DMS 273 (cell line): ENCODE results near the gene TNFSF9.
"Not testable (repeated sequence)": the region's sequence is repeated elsewhere in the genome, so short reads cannot be mapped to it uniquely, and the experiment has no call there.

ENCODE experiments used
- DNase-seq: peaks from one replicate; lab custom pipeline; 2025; ENCODE audit not compliant: unreplicated experiment; lab: John Stamatoyannopoulos, UW

Gene TNFSF9

GRCh38 chr19:6532244-6532999 lies 1.6 kb downstream of the TNFSF9 start:
- DNase-seq = no peak

DNA sequence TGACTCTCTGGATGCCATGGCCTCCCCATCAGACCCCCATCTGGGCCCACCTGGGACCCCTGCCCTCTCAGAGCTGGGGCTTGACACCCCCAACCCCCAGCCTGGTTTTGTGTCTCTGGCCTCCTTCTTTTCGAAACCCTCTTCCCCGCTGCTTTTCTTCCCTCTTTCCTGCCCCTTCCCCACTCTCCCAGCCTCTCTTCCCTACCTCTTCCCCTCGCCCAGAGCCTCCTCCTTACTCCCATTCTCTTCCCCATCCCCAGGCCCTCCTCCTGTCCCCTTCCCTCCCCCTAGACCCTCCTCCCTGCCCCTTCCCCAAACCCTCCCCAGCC lies 2.1 kb downstream of the TNFSF9 start:
- DNase-seq = no peak

DNA sequence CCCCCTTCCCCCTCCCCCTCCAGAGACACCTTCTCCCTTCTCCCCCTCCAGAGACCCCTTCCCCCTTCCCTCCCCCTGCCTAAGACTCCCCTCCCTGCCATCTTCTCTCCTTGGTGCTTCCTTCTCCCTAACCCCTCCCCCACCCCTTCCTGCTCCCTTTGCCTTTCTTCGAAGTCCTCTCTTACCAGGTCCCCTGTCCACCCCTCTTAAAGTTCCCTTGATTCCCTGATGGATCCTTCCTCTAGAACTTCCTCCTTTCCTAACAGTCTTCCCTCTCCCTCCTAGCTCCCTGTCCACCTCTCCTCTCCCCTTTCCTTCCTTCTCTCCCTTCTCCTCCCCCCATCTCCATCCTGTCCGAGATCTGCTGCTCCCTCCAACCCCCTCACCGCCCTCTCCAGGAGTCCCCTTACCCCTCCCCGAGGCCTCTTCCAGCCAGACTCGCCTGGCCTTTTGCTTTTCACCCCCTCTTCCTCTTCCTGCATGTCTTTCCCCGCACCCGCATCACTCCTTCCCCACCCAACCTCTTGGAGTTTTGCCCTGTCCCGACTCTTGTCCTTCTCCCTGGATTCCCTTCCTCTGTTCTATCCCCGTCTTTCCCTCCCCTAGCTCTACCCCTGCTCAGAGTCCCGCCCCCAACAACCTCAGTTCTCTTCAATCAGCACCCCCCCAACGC lies 3.1 kb downstream of the TNFSF9 start:
- no peak for DNase-seq

DNA sequence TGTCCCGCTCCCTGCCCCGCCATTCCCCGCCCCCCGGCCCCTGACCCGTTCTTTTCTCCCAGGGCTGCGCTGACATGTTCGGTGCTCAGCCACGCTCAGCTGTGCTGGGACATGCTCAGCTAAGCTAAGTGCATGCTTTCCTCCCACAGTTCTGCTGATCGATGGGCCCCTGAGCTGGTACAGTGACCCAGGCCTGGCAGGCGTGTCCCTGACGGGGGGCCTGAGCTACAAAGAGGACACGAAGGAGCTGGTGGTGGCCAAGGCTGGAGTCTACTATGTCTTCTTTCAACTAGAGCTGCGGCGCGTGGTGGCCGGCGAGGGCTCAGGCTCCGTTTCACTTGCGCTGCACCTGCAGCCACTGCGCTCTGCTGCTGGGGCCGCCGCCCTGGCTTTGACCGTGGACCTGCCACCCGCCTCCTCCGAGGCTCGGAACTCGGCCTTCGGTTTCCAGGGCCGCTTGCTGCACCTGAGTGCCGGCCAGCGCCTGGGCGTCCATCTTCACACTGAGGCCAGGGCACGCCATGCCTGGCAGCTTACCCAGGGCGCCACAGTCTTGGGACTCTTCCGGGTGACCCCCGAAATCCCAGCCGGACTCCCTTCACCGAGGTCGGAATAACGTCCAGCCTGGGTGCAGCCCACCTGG lies 3.7 kb downstream of the TNFSF9 start:
- DNase-seq = no peak

- DNase-seq = no peak
Measured at GRCh38 chr19:6535558-6536137, 4.8 kb downstream of the TNFSF9 start.

DNA sequence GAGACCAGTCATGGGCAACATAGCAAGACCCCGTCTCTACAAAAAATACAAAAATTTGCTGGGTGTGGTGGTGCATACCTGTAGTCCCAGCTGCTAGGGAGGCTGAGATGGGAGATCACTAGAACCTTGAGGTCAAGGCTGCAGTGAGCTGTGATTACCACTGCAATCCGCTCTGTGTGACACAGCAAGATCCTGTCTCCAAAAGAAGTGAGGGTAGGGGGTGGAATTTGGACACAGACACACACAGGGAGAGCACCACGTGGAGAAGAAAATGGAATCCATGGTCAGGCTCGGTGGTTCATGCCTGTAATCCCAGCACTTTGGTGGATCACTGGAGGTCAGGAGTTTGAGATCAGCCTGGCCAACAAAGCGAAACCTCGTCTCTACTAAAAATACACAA lies 8.7 kb downstream of the TNFSF9 start:
- no peak for DNase-seq

- no peak for DNase-seq
Measured at GRCh38 chr19:6540918-6541689, 10.3 kb downstream of the TNFSF9 start.

DNA sequence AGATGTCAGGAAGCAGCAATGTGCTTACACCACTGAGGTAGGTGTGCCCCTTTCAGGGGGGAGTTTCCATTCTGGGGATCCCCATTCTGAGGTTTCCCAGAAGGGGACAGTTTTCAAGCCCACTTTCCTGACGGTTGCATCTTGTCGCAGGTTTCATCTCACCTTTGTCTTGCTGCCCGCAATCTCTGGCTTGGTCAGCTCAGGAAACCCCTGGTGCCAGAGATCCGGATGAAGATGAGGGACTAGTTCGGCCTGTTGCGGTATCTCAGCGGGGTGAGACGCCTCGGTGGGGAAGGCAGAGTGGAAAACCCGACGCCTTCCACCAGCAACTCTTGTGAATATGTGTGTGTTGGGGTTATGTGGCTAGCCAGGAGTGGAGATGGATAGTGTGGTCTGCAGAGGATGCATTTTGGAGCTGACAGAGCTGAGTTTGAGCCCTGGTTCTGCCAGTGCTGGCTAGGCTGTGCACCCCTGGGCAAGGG lies 13.1 kb downstream of the TNFSF9 start:
- DNase-seq = no peak

GRCh38 chr19:6550679-6551078 lies 19.9 kb downstream of the TNFSF9 start:
- not testable (repeated sequence) for DNase-seq

DNA sequence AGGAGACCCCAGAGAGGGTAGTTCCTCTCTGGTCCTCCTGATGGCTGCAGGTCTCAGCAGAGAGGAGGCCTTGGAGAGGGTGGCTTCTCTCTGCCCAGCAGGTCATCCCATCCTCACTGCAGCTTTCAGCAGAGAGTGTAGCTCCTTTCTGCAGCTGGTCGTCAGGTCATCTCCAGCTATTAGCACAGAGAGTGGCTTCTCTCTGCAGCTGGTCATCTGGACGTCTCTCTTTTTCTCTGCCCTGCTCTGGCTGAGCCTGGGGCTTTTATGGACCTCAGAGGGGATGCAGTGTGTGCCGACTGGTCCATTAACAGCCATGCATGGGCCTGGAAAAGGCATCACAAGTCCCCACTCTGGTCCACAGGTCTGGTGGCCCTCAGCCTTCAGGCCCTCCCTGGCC lies 20.3 kb downstream of the TNFSF9 start:
- no peak for DNase-seq

DNA sequence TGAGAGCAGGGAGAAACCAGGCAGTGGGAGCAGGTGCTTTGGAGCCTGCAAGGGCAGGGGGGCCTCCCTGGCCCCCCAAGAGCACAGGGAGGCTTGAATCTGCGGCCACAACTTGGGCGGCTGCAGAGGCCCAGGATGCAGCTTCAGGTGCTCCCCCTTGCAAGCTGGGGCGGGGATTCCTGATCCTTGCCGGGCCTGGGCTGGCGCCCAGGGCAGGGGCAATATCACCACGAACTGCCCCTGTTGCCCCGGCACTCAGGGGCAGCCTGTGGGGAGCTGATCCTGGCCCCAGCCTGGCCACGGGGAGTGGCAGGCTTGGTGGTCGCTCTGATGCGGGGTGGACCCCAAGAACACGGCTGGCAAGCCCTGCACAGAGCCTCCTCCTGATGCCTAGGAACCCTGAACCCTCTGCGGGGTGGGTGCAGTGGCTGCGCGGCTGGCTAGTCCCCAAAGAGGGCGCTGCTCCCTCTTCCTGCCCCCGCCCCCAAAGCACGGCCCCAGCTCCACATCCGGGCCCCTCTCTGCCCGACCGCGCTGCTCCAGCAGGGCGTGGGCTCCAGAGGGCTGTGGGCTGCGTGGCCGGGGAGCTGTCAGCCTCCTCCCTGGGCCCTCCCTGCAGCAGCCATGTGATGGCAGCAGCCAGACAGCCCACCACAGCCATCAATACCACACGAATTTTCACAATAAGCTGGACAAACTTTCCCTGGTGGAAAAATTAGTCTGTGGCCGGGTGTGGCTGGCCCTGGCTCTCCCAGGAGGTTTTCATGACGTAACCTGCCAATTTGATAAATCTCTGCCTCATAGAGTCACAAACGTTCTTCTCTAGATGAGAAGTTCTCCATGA lies 21.0 kb downstream of the TNFSF9 start:
- peak; percentile 70 for DNase-seq

DNA sequence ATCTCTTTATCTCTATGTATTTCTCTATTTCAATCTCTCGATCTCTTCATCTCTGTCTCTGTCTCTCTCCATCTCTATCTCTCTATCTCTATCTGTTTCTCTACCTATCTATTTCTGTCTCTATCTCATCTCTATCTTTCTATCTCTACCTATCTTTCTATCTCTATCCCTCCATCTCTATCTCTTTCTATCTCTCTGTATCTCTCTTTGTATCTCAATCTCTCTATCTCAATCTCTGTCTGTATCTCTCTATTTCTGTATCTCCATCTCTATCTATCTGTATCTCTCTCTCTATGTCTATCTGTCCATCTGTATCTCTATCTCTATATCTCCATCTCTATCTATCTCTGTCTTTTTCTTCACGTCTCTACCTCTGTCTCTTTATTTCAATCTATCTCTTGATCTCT lies 25.2 kb downstream of the TNFSF9 start:
- DNase-seq = no peak

GRCh38 chr19:6556480-6557195 lies 25.8 kb downstream of the TNFSF9 start:
- no peak for DNase-seq

DNA sequence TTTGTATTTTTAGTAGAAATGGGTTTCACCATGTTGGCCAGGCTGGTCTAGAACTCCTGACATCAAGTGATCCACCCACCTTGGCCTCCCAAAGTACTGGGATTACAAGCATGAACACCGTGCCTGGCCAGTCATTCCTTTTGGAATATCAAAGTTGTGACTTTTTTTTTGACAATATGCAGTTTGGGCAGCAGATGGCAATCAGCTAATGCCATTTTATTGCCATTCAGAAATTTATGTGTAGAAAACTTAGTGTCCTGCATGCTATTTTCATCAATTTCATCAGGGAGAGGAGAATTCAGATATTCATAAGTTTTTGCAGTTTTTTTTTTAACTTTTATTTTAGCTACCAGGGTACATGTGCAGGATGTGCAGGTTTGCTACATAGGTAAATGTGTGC lies 31.6 kb downstream of the TNFSF9 start:
- not testable (repeated sequence) for DNase-seq

GRCh38 chr19:6564393-6564792 lies 33.6 kb downstream of the TNFSF9 start:
- DNase-seq = peak; percentile 35

GRCh38 chr19:6566727-6567126 lies 35.9 kb downstream of the TNFSF9 start:
- not testable (repeated sequence) for DNase-seq

- DNase-seq = no peak
Measured at GRCh38 chr19:6568010-6568526, 37.2 kb downstream of the TNFSF9 start.

DNA sequence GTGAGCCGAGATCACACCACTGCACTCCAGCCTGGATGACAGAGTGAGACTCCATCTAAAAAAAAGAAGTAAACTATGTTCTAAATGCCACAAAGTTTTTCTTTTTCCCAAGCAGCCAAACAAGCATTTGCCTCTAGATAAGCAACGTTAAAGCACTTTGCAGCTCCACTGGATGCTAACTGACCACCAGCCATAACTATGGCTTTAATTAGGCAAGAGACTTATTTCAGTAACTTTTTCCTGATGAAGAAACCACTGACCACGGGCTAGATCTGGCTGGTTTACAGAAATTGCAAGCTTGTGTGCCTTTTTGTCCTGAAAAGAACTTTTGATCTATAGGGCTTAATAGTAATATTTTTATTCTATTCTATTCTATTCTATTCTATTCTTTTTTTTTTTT lies 38.0 kb downstream of the TNFSF9 start:
- DNase-seq = no peak

- no peak for DNase-seq
Measured at GRCh38 chr19:6570764-6571163, 39.9 kb downstream of the TNFSF9 start.
